Right lobe of liver (tissue), 4 donors: ENCODE measurements around the gene HRH2.

Experiments
- POLR2A ChIP-seq: fragments of 450-650 bp; IDR thresholded peaks from one replicate; pipeline ENCODE4 v1.6.1; 2017; ENCODE audit warnings: antibody characterized with exemption, mild to moderate bottlenecking
- TF ChIP-seq, protein P1 (sequence below), 4 donors: fragments of 200-600 bp in 3 of 4; fragments of 450-650 bp in 1 of 4; IDR thresholded peaks; one replicate each; pipeline versions ENCODE4 v1.5.1 to v1.8.0; 2016 to 2022; ENCODE audit warnings: antibody characterized with exemption in 4 of 4, mild to moderate bottlenecking in 2 of 4
- donor health status: DM: no; HTN: no; CAD: no.
- donor health status: DM: no; HTN: no; CAD: no.
- donor health status: DM: no; HTN: yes; CAD: no.

DNA sequence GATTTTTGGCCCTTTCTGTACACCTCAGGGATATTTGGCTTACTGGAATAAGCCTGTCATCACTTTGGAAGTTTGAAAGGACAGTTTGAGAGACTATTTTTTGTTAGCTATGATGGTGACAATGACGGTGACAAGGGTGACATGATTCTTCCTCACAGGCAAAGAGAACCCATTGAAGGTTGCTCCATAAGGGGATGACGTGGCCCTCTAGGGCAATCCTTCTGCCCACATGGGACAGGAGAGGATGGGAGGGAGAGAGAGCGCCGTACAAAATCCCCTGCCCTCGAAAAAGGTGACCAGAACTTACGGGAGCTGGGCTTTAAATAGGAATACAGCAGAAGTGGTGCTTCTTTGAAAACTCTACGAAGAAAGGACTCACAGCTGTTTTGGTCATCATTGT is 22.6 kb downstream of the HRH2 start:
- TF ChIP-seq, protein P1, sequence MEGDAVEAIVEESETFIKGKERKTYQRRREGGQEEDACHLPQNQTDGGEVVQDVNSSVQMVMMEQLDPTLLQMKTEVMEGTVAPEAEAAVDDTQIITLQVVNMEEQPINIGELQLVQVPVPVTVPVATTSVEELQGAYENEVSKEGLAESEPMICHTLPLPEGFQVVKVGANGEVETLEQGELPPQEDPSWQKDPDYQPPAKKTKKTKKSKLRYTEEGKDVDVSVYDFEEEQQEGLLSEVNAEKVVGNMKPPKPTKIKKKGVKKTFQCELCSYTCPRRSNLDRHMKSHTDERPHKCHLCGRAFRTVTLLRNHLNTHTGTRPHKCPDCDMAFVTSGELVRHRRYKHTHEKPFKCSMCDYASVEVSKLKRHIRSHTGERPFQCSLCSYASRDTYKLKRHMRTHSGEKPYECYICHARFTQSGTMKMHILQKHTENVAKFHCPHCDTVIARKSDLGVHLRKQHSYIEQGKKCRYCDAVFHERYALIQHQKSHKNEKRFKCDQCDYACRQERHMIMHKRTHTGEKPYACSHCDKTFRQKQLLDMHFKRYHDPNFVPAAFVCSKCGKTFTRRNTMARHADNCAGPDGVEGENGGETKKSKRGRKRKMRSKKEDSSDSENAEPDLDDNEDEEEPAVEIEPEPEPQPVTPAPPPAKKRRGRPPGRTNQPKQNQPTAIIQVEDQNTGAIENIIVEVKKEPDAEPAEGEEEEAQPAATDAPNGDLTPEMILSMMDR (IDR thresholded peaks at IDR 0.05): no peak
- no peak for TF ChIP-seq POLR2A
